ENCODE results near the gene PGM3.

The PGM3 gene

GRCh38 chr6:83117802-83118201, 75.3 kb downstream of the PGM3 start:
- DNase-seq (ENCODE audit: low spot score), result no peak

Measured in Ammon's horn (tissue), 1 donor.